Endodermal cell (in vitro differentiated cells): ENCODE data around the gene CDK5RAP3. TPM values are rescaled to one million over a fixed set of nuclear protein-coding genes. Genes with fewer than 3 reads are reported as not detected.
A peak's percentile ranks its signal among the peaks of the same experiment; 100 is the strongest.
"Not testable (repeated sequence)": the region's sequence is repeated elsewhere in the genome, so short reads cannot be mapped to it uniquely, and the experiment has no call there.

Experiments
- DNase-seq: peaks from one replicate; pipeline ENCODE4 v3.0.0-alpha.2; 2017
- H3K27ac ChIP-seq: 2 replicates; pipeline ENCODE4 v1.5.1; 2013; ENCODE audit warnings: mild to moderate bottlenecking, low read depth, low read length, moderate library complexity
- H3K27me3 ChIP-seq: 2 replicates; pipeline ENCODE4 v1.6.1; 2013; ENCODE audit warnings: mild to moderate bottlenecking, low read length, moderate library complexity; ENCODE audit not compliant: insufficient read depth, control insufficient read depth, poor library complexity, severe bottlenecking
- H3K36me3 ChIP-seq: 2 replicates; pipeline ENCODE4 v1.7.0; 2013; ENCODE audit warnings: mild to moderate bottlenecking, low read length, moderate library complexity; ENCODE audit not compliant: control insufficient read depth, insufficient read depth
- H3K4me1 ChIP-seq: one replicate; pipeline ENCODE4 v1.7.0; 2013; ENCODE audit warnings: low read length; ENCODE audit not compliant: control insufficient read depth, insufficient read depth
- H3K4me3 ChIP-seq: 2 replicates; pipeline ENCODE4 v1.5.1; 2013; ENCODE audit warnings: mild to moderate bottlenecking, low read length, moderate library complexity
- H3K9ac ChIP-seq: 2 replicates; pipeline ENCODE4 v1.6.1; 2013; ENCODE audit warnings: mild to moderate bottlenecking, low read length, moderate library complexity; ENCODE audit not compliant: poor library complexity, severe bottlenecking; ENCODE audit errors: extremely low read depth
- H3K9me3 ChIP-seq: 2 replicates; pipeline ENCODE4 v1.6.1; 2013; ENCODE audit warnings: mild to moderate bottlenecking, low read length, moderate library complexity; ENCODE audit not compliant: control insufficient read depth
- H3K27ac Mint-ChIP-seq: 2 replicates; pipeline ENCODE4 v1.8.0; 2020; ENCODE audit warnings: mixed read lengths
- H3K27me3 Mint-ChIP-seq: 2 replicates; pipeline ENCODE4 v1.8.0; 2021; ENCODE audit warnings: mild to moderate bottlenecking, mixed read lengths; ENCODE audit not compliant: insufficient read depth
- H3K36me3 Mint-ChIP-seq: 2 replicates; pipeline ENCODE4 v1.8.0; 2020; ENCODE audit warnings: low read depth, mixed read lengths
- H3K4me1 Mint-ChIP-seq: 2 replicates; pipeline ENCODE4 v1.8.0; 2020; ENCODE audit warnings: mixed read lengths
- H3K4me3 Mint-ChIP-seq: 2 replicates; pipeline ENCODE4 v1.8.0; 2020; ENCODE audit warnings: mild to moderate bottlenecking, moderate library complexity, mixed read lengths
- H3K9me3 Mint-ChIP-seq: 2 replicates; pipeline ENCODE4 v1.8.0; 2020; ENCODE audit warnings: mild to moderate bottlenecking, mixed read lengths
- WGBS, 2 experiments: methylation state at CpG; one replicate each; pipeline versions ENCODE4 v1.1.5 to v1.1.7; 2013; ENCODE audit warnings: missing lambda C conversion rate in 2 of 2, mixed read lengths in 1 of 2; ENCODE audit not compliant: insufficient coverage in 1 of 2, insufficient read length in 1 of 2; 5-methylcytosine and 5-hydroxymethylcytosine counted together
- total RNA-seq, 2 donors: library from RNA; stranded (reverse); fragmentation: NEBNext Ultra II Directional in 1 of 2; extraction: Animal tissue kit (Norgen Biotek cat#: 25700) in 1 of 2; gene quantifications; 2 replicates in 1 of 2; 3 replicates in 1 of 2; pipeline ENCODE4 v1.2.1, GENCODE V29; 2021
- TF ChIP-seq, protein P1 (sequence below): fragments of 200-600 bp; sonication (generic); conservative IDR thresholded peaks from 2 replicates; pipeline ENCODE4 v1.5.0; 2021; ENCODE audit warnings: antibody characterized with exemption, mild to moderate bottlenecking

The CDK5RAP3 gene
- total RNA-seq, 2 donors from 2014 or later: 171 to 198 TPM

- Mint-ChIP-seq H3K27me3 (no peaks in the 10 kb centered on the region), H3K4me3 (no peak overlapping the region), H3K36me3 (peaks cover 26% of the 10 kb centered on the region), H3K27ac (no peak overlapping the region), H3K4me1 (no peaks in the 10 kb centered on the region), H3K9me3 (no peaks in the 10 kb centered on the region)
- peak overlapping the region; percentile 32 for H3K27ac ChIP-seq
- H3K27me3 ChIP-seq: no peaks in the 10 kb centered on the region
- no peaks in the 10 kb centered on the region for H3K4me1 ChIP-seq
- H3K9ac ChIP-seq: no peak overlapping the region
- H3K4me3 ChIP-seq: no peak overlapping the region
- peaks cover 10% of the 10 kb centered on the region for H3K36me3 ChIP-seq
- TF ChIP-seq, protein P1, sequence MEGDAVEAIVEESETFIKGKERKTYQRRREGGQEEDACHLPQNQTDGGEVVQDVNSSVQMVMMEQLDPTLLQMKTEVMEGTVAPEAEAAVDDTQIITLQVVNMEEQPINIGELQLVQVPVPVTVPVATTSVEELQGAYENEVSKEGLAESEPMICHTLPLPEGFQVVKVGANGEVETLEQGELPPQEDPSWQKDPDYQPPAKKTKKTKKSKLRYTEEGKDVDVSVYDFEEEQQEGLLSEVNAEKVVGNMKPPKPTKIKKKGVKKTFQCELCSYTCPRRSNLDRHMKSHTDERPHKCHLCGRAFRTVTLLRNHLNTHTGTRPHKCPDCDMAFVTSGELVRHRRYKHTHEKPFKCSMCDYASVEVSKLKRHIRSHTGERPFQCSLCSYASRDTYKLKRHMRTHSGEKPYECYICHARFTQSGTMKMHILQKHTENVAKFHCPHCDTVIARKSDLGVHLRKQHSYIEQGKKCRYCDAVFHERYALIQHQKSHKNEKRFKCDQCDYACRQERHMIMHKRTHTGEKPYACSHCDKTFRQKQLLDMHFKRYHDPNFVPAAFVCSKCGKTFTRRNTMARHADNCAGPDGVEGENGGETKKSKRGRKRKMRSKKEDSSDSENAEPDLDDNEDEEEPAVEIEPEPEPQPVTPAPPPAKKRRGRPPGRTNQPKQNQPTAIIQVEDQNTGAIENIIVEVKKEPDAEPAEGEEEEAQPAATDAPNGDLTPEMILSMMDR: no peak
- DNase-seq: no peak
- H3K9me3 ChIP-seq: no peaks in the 10 kb centered on the region
- 77 to 80% methylated on average over 8 to 10 of the region's 10 CpGs for WGBS, 2 experiments
These were observed 41.5 kb upstream of the CDK5RAP3 start for GRCh38 chr17:47929218-47930000.

- no peak overlapping the region for H3K9ac ChIP-seq
- Mint-ChIP-seq H3K4me1 (no peaks in the 10 kb centered on the region), H3K36me3 (peaks cover 13% of the 10 kb centered on the region), H3K27ac (no peak overlapping the region), H3K4me3 (no peak overlapping the region), H3K27me3 (no peaks in the 10 kb centered on the region), H3K9me3 (no peaks in the 10 kb centered on the region)
- H3K36me3 ChIP-seq: peaks cover 6% of the 10 kb centered on the region
- no peak overlapping the region for H3K27ac ChIP-seq
- no peaks in the 10 kb centered on the region for H3K9me3 ChIP-seq
- H3K27me3 ChIP-seq: no peaks in the 10 kb centered on the region
- TF ChIP-seq, protein P1: no peak
- WGBS, 2 experiments: 94% methylated on average over 2 to 4 of the region's 4 CpGs
- H3K4me3 ChIP-seq: no peak overlapping the region
- H3K4me1 ChIP-seq: no peaks in the 10 kb centered on the region
- no peak for DNase-seq
These were observed 39.1 kb upstream of the CDK5RAP3 start for GRCh38 chr17:47931848-47932247.

DNA sequence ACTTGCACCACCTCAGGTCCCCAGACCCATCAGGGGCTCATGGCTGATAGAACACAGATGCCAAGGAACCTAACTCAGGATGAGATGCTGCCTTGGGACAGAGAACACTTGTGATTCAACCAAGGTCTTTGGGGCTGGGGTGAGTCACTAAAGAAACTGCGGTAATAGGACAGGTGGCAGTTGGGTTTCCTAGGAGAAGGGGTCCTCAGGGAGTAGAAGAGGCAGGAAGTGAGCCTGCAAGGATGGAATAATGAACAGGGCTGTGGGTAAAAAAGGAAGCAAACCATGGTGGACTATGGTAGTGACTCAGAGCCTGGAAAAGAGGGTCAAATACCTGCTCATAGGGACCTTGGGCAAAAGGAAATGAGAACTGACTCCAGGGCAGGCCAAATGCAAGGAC lies 36.1 kb upstream of the CDK5RAP3 start:
- no peak for DNase-seq
- no peak overlapping the region for H3K9ac ChIP-seq
- 93 to 95% methylated on average over 1 of the region's 1 CpG for WGBS, 2 experiments

DNA sequence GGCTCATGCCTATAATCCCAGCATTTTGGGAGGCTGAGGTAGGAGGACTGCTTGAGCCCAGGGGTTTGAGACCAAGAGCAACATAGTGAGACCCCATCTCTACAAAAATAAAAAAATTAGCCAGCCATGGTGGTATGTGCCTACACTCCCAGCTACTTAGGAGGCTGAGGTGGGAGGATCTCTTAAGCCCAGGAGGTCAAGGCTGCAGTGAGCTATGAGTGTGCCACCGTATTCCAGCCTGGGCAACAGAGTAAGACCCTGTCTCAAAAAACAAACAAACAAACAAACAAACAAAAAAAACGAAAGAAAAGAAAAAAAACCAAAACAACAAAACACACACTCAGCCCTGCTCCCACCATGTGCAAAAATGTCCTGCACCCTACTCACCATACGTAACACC lies 35.4 kb upstream of the CDK5RAP3 start:
- DNase-seq, H3K4me1 ChIP-seq, H3K4me1 Mint-ChIP-seq, H3K36me3 Mint-ChIP-seq, H3K36me3 ChIP-seq, H3K9me3 Mint-ChIP-seq, H3K27me3 Mint-ChIP-seq, H3K9me3 ChIP-seq, H3K9ac ChIP-seq, H3K27ac Mint-ChIP-seq, H3K27me3 ChIP-seq, H3K4me3 ChIP-seq, H3K4me3 Mint-ChIP-seq, H3K27ac ChIP-seq: not testable (repeated sequence)
- WGBS, 2 experiments: 87 to 100% methylated on average over 1 to 3 of the region's 3 CpGs

More for the DNA sequence above, 36.1 kb upstream of the CDK5RAP3 start:
- no peak overlapping the region for H3K4me3 Mint-ChIP-seq
- H3K9me3 Mint-ChIP-seq: no peaks in the 10 kb centered on the region
- Histone ChIP-seq H3K9me3 (no peaks in the 10 kb centered on the region), H3K36me3 (peaks cover 5% of the 10 kb centered on the region), H3K4me1 (no peaks in the 10 kb centered on the region), H3K27me3 (no peaks in the 10 kb centered on the region), H3K27ac (no peak overlapping the region), H3K4me3 (no peak overlapping the region)
- H3K27ac Mint-ChIP-seq: no peak overlapping the region
- peaks cover 4% of the 10 kb centered on the region for H3K27me3 Mint-ChIP-seq
- H3K36me3 Mint-ChIP-seq: no peaks in the 10 kb centered on the region
- TF ChIP-seq, protein P1: no peak
- H3K4me1 Mint-ChIP-seq: no peaks in the 10 kb centered on the region
